Measurements from ENCODE around the gene ZSCAN1.

The ZSCAN1 gene

DNA sequence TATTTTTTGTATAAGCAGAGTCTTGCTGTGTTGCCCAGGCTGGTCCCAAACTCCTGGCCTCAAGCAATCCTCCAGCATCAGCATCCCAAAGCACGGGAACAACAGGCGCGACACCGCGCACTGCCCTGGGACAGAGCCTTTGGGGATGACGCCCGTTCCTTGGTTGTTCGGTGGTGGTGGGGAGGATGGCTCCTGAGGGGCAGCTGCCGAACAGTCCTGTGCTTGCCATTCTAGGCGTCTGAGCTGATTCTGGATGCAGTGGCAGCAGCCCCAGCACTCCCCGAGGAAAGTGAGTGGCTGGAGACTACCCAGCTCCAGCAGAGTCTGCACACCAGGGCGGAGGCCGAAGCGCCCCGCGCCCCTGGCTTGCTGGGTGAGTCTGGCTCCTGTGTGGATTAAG, 18.4 kb downstream of the ZSCAN1 start:
- Histone ChIP-seq H3K27ac (ENCODE audit: low read depth, low read length, poor library complexity, severe bottlenecking) (no peak overlapping the region), H3K4me1 (ENCODE audit: insufficient read depth, low read length, severe bottlenecking) (no peaks in the 10 kb centered on the region), H3K9ac (ENCODE audit: low read length) (no peak overlapping the region), H2AFZ (ENCODE audit: low read length) (no peak overlapping the region), H3K79me2 (ENCODE audit: insufficient read depth, low read length) (no peaks in the 10 kb centered on the region), H3F3A (ENCODE audit: insufficient read depth, low read length) (no peaks in the 10 kb centered on the region), H3K4me2 (ENCODE audit: low read length) (no peak overlapping the region), H3K27me3 (ENCODE audit: insufficient read depth, low read length) (no peaks in the 10 kb centered on the region), H3K4me3 (ENCODE audit: low read depth, low read length, poor library complexity, severe bottlenecking) (no peak overlapping the region), H3K9me3 (ENCODE audit: low read length) (no peaks in the 10 kb centered on the region), H3K9me2 (ENCODE audit: low read depth, low read length) (no peaks in the 10 kb centered on the region), H4K20me1 (ENCODE audit: insufficient read depth, low read length) (no peaks in the 10 kb centered on the region), H3K36me3 (ENCODE audit: insufficient read depth, low read length) (no peaks in the 10 kb centered on the region)
- TF ChIP-seq CTCF (IDR thresholded peaks at IDR 0.05; ENCODE audit: low read length) = no peak
- TF ChIP-seq EZH2 (IDR thresholded peaks at IDR 0.05; ENCODE audit: borderline replicate concordance, low read length) = no peak

DNA sequence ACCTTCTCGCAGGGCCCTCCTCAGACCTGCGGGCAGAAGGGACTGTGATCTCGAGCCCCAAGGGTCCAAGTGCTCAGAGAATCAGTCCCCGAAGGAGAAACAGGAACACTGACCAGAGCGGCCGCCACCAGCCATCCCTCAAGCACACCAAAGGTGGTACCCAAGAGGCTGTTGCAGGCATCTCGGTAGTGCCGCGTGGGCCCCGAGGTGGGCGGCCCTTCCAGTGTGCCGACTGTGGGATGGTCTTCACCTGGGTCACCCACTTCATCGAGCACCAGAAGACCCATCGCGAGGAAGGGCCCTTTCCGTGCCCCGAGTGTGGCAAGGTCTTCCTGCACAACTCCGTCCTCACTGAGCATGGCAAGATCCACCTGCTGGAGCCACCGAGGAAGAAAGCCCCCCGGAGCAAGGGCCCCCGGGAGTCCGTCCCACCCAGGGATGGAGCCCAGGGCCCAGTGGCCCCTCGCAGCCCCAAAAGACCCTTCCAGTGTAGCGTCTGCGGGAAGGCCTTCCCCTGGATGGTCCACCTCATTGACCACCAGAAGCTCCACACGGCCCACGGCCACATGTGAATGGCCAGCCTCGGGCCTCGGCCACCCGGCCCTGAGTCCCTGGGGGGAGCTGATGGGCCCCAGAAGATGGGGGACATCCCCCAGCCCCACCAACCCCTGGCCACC, 19.8 kb downstream of the ZSCAN1 start:
- Histone ChIP-seq H4K20me1 (ENCODE audit: insufficient read depth, low read length) (no peaks in the 10 kb centered on the region), H3K9me3 (ENCODE audit: low read length) (0 out of 2 replicates have a peak, but pooled peaks cover 3% of the 10 kb centered on the region), H3K27ac (ENCODE audit: low read depth, low read length, poor library complexity, severe bottlenecking) (no peak overlapping the region), H3K4me1 (ENCODE audit: insufficient read depth, low read length, severe bottlenecking) (no peaks in the 10 kb centered on the region), H3K9me2 (ENCODE audit: low read depth, low read length) (no peaks in the 10 kb centered on the region), H3K4me3 (ENCODE audit: low read depth, low read length, poor library complexity, severe bottlenecking) (no peak overlapping the region), H3K9ac (ENCODE audit: low read length) (no peak overlapping the region), H3K36me3 (ENCODE audit: insufficient read depth, low read length) (no peaks in the 10 kb centered on the region), H3F3A (ENCODE audit: insufficient read depth, low read length) (no peaks in the 10 kb centered on the region), H3K27me3 (ENCODE audit: insufficient read depth, low read length) (no peaks in the 10 kb centered on the region), H2AFZ (ENCODE audit: low read length) (no peak overlapping the region), H3K79me2 (ENCODE audit: insufficient read depth, low read length) (no peaks in the 10 kb centered on the region), H3K4me2 (ENCODE audit: low read length) (no peak overlapping the region)
- TF ChIP-seq CTCF (IDR thresholded peaks at IDR 0.05; ENCODE audit: low read length) (no peak), EZH2 (IDR thresholded peaks at IDR 0.05; ENCODE audit: borderline replicate concordance, low read length) (no peak)

DNA sequence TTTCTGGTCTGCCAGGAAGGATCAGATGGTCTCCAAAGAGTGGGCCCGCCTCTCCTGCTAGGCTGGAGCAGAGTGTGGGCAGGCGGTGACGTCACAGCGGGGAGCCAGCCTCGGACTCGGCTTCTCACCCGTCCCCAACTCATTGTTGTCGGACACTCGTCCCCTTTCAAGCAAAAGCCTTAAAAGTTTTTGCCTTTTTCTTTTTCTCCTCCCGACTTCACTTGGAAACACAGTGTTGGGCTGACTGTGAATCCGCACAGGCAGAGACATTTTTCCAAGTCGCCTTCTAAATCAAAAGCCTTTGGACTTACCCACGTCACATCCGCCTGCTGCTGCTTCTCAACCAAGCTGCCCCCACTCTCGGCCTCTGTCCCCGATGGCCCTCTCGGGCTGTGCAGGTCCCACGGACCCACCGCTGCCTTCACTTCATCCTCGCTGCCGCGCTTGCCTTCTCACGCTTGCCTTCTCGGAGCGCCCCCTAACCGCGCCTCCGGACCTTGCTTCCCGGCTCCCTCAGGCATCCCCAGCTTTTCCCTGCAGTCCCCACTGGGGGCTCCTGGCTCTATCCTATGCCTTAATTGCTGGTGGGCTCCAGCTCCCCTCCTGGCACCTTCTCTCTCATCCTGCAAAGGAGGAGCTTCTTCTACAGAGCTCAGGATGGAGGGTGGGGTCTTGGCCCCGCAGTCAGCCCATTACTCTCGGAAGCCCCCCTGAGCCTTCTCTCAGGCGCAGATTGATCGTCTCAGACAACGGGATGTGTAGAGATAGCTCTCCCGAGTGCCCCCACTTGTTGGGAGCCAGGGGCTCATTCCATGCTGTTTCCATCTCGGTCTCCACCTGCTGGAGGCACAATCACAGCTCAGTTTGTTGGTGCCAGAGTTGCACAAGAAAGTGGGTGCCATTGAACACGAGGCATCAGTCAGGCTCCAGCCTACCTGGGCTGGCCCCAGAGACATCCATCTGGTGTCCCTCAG, 21.4 kb downstream of the ZSCAN1 start:
- Histone ChIP-seq H3K4me2 (ENCODE audit: low read length) (no peak overlapping the region), H4K20me1 (ENCODE audit: insufficient read depth, low read length) (no peaks in the 10 kb centered on the region), H2AFZ (ENCODE audit: low read length) (no peak overlapping the region), H3F3A (ENCODE audit: insufficient read depth, low read length) (no peaks in the 10 kb centered on the region), H3K27ac (ENCODE audit: low read depth, low read length, poor library complexity, severe bottlenecking) (no peak overlapping the region), H3K4me3 (ENCODE audit: low read depth, low read length, poor library complexity, severe bottlenecking) (no peak overlapping the region), H3K9me2 (ENCODE audit: low read depth, low read length) (no peaks in the 10 kb centered on the region), H3K9me3 (ENCODE audit: low read length) (0 out of 2 replicates have a peak, but pooled peaks cover 4% of the 10 kb centered on the region), H3K27me3 (ENCODE audit: insufficient read depth, low read length) (no peaks in the 10 kb centered on the region), H3K36me3 (ENCODE audit: insufficient read depth, low read length) (no peaks in the 10 kb centered on the region), H3K9ac (ENCODE audit: low read length) (no peak overlapping the region), H3K4me1 (ENCODE audit: insufficient read depth, low read length, severe bottlenecking) (no peaks in the 10 kb centered on the region), H3K79me2 (ENCODE audit: insufficient read depth, low read length) (no peaks in the 10 kb centered on the region)
- no peak for TF ChIP-seq EZH2 (IDR thresholded peaks at IDR 0.05; ENCODE audit: borderline replicate concordance, low read length)
- no peak for TF ChIP-seq CTCF (IDR thresholded peaks at IDR 0.05; ENCODE audit: low read length)
